ENCODE data around the gene COA3.

Gene COA3

DNA sequence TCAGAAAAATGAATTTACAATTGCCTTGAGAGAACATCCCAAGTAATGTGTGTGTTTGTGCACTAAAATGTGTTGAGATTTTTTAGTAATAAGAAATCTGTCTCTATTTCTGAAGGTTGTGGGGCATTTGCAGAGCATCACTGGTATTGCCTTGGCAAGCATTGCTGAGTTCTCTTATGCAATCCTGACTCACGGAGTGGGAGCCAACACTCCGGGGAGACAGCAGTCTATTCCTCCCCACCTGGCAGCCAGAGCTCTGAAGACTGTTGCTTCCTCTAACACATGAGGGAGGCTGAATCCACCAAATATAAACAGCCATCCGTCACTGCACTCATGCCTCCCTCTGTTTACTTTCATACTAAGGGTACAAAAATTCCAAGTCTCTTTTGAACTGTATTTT, 10.7 kb upstream of the COA3 start:
- no peaks in the 10 kb centered on the region for H3K9me3 ChIP-seq (ENCODE audit: severe bottlenecking)
- DNase-seq = no peak
- H3K27me3 ChIP-seq (ENCODE audit: insufficient read depth, low read depth, severe bottlenecking) = no peaks in the 10 kb centered on the region
- H3K36me3 ChIP-seq = peaks cover 45% of the 10 kb centered on the region
- H3K27ac ChIP-seq = no peak overlapping the region
- no peak overlapping the region for H3K4me3 ChIP-seq (ENCODE audit: low read depth, low read length)
- TF ChIP-seq, protein P1, sequence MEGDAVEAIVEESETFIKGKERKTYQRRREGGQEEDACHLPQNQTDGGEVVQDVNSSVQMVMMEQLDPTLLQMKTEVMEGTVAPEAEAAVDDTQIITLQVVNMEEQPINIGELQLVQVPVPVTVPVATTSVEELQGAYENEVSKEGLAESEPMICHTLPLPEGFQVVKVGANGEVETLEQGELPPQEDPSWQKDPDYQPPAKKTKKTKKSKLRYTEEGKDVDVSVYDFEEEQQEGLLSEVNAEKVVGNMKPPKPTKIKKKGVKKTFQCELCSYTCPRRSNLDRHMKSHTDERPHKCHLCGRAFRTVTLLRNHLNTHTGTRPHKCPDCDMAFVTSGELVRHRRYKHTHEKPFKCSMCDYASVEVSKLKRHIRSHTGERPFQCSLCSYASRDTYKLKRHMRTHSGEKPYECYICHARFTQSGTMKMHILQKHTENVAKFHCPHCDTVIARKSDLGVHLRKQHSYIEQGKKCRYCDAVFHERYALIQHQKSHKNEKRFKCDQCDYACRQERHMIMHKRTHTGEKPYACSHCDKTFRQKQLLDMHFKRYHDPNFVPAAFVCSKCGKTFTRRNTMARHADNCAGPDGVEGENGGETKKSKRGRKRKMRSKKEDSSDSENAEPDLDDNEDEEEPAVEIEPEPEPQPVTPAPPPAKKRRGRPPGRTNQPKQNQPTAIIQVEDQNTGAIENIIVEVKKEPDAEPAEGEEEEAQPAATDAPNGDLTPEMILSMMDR (IDR thresholded peaks at IDR 0.05; ENCODE audit: low read depth, low read length) = no peak

DNA sequence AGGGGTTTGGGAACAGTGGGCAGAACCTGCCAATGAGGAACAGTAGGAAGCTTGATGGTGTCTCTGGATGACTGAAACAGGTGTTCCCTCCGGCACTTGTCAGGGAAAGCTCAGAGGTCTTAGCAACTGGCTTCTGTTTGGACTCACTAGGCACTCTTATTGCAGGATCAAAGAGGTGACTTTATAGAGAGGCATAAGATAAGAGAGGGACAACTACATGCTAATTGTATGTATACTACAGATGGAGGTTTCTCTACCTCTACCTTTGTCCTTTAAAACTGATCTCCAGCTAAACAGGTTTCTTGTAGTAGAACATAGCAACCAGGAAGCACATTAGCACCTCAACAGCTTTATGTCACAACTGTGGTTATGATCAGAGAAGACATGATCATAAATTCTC, 7.7 kb upstream of the COA3 start:
- Histone ChIP-seq H3K4me3 (ENCODE audit: low read depth, low read length) (no peak overlapping the region), H3K27ac (no peak overlapping the region), H3K36me3 (peaks cover 24% of the 10 kb centered on the region), H3K27me3 (ENCODE audit: insufficient read depth, low read depth, severe bottlenecking) (no peaks in the 10 kb centered on the region), H3K9me3 (ENCODE audit: severe bottlenecking) (no peaks in the 10 kb centered on the region)
- no peak for DNase-seq
- TF ChIP-seq, protein P1 (IDR thresholded peaks at IDR 0.05; ENCODE audit: low read depth, low read length) = no peak

DNA sequence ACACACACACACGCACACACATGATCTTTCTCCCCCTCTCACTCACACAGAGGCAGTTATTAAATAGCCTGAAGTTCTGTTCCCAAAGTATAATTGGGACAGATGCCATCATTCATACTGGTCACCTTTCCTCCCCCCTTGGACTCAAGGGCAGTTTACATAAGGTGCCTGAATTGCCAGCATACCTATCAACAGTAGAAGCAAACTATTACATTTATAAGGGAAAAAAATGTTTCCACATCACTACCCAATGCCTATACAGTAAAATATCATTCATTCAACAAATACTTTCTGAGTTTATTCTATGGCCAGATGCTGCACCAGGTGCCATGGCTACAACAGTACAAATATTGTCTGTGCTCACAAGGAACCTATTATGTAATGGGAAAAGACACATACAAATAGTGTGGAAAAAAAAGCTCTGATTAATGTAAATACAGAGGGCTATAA, 6.4 kb upstream of the COA3 start:
- no peak for DNase-seq
- Histone ChIP-seq H3K27me3 (ENCODE audit: insufficient read depth, low read depth, severe bottlenecking) (no peaks in the 10 kb centered on the region), H3K9me3 (ENCODE audit: severe bottlenecking) (no peaks in the 10 kb centered on the region), H3K4me3 (ENCODE audit: low read depth, low read length) (no peak overlapping the region), H3K27ac (no peak overlapping the region), H3K36me3 (peaks cover 11% of the 10 kb centered on the region)
- TF ChIP-seq, protein P1 (IDR thresholded peaks at IDR 0.05; ENCODE audit: low read depth, low read length) = no peak

DNA sequence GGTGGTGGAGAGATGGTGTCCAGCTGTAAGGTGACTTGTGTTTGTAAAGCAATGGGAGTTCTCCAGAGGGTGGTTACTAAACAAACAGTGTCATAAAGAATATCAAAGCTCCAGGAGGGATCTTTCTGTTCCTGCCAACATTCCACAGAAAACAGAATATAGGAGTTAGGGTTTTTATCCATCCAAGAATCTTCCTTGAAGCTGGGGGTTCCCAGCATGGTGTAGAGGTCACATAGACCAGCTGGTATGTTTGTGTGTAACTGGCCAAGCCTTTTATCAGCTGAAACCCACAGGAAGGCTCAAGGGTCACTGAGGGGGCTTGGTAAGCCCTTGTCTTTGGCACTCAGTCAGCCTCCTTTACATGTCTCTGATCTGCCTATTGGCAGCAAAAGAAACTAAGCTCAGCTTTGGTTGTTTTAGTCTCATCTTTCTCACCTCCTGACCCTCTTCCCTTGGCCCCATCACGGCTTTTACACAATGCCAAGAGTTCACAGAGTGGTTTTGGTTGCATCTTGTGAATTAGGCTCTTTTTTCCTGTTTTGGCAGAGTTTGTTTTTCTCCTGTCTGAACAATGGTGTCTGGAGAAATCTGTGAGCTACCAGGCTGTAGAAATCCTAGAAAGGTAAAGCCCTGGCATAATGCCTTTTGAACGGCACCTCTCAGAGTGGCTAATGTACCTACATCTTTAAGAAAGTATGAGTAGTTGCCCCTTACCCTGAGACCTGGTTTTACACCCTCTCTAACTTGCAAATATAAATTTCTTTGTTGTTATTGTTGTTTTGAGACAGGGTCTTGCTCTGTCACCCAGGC, 4.8 kb upstream of the COA3 start:
- no peaks in the 10 kb centered on the region for H3K36me3 ChIP-seq
- peaks cover 8% of the 10 kb centered on the region for H3K9me3 ChIP-seq (ENCODE audit: severe bottlenecking)
- TF ChIP-seq, protein P1 (IDR thresholded peaks at IDR 0.05; ENCODE audit: low read depth, low read length) = no peak
- H3K4me3 ChIP-seq (ENCODE audit: low read depth, low read length) = no peak overlapping the region
- H3K27me3 ChIP-seq (ENCODE audit: insufficient read depth, low read depth, severe bottlenecking) = no peaks in the 10 kb centered on the region
- H3K27ac ChIP-seq = no peak overlapping the region
- DNase-seq = no peak

DNA sequence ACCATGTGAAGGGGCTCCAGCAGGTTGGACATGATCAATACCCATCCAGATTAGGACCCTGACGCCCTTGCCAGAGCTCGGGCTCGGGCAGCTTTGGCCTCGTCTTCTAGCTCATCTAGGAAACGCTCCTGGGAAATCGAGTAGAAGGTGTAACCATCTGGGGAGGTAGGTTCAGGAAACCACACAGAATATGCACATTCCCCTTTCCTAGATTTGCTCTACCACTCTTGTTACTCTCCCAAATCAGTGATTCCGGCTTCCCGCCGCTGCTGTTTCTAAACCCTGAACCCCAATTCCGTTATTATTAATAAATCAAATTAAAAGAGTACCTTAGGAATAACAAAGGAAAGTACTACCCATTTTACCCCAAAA, 507 bp downstream of the COA3 start:
- H3K27me3 ChIP-seq (ENCODE audit: insufficient read depth, low read depth, severe bottlenecking) = no peaks in the 10 kb centered on the region
- DNase-seq = no peak
- H3K36me3 ChIP-seq = peaks cover 18% of the 10 kb centered on the region
- TF ChIP-seq, protein P1 (IDR thresholded peaks at IDR 0.05; ENCODE audit: low read depth, low read length) = no peak
- peaks cover 8% of the 10 kb centered on the region for H3K9me3 ChIP-seq (ENCODE audit: severe bottlenecking)
- H3K27ac ChIP-seq = peak overlapping the region; percentile 71
- peak overlapping the region; percentile 94 for H3K4me3 ChIP-seq (ENCODE audit: low read depth, low read length)

Measured in WERI-Rb-1 (cell line).